AG04450 (cell line): ENCODE measurements around the gene DSP. TPM values are rescaled to one million over a fixed set of nuclear protein-coding genes. Genes with fewer than 3 reads are reported as not detected.

Source experiments
- CTCF ChIA-PET: fragments of 300-600, 350-600 bp; formaldehyde crosslinking; extraction: SDS; loops from one replicate; lab custom pipeline; 2022; ENCODE audit warnings: antibody characterized with exemption, inconsistent platforms; lab: Charles Lee
- POLR2A ChIA-PET: fragments of 350-600 bp; formaldehyde crosslinking; extraction: SDS; loops from one replicate; lab custom pipeline; 2021; ENCODE audit warnings: antibody characterized with exemption, inconsistent platforms; lab: Yijun Ruan, JAX
- DNase-seq: peaks from one replicate; pipeline ENCODE4 v3.0.0-alpha.2; 2011; ENCODE audit warnings: low read depth, low spot score
- H3K27ac ChIP-seq: one replicate; pipeline ENCODE4 v1.5.1; 2012; ENCODE audit warnings: low read depth, low read length, control low read depth
- H3K27me3 ChIP-seq: one replicate; pipeline ENCODE4 v1.6.0; 2012; ENCODE audit warnings: low read length; ENCODE audit not compliant: control insufficient read depth, insufficient read depth
- H3K4me3 ChIP-seq: 2 replicates; pipeline ENCODE4 v1.5.1; 2011; ENCODE audit warnings: mild to moderate bottlenecking, low read depth, low read length, control low read depth
- H3K9me3 ChIP-seq: 2 replicates; pipeline ENCODE4 v1.5.1; 2012; ENCODE audit warnings: low read length; ENCODE audit not compliant: control insufficient read depth, insufficient read depth
- CTCF ChIP-seq: IDR thresholded peaks from 2 replicates; pipeline ENCODE4 v1.5.1; 2011; ENCODE audit warnings: low read depth, low read length, control low read depth, inconsistent platforms
- polyA plus RNA-seq: library from polyadenylated mRNA; depleted of rRNA; stranded (reverse); fragments of >200 nt; gene quantifications from 2 replicates; pipeline ENCODE4 v1.2.3, GENCODE V29; 2011

The DSP gene
- polyA plus RNA-seq, 1 experiment, result 3.6 TPM

- TF ChIP-seq CTCF, result no peak
- Histone ChIP-seq H3K27me3 (peaks cover 8% of the 10 kb centered on the region), H3K9me3 (no peaks in the 10 kb centered on the region), H3K4me3 (no peak overlapping the region), H3K27ac (no peak overlapping the region)
- CTCF ChIA-PET, result interaction anchor here (0.6 kb wide), 1 partner anchor 79 kb away, joined by 3 read pairs; no protein-coding TSS in a partner anchor
- DNase-seq, result no peak
- POLR2A ChIA-PET, result no interaction called here
These were observed 29.2 kb upstream of the DSP start for GRCh38 chr6:7512320-7512719.

DNA sequence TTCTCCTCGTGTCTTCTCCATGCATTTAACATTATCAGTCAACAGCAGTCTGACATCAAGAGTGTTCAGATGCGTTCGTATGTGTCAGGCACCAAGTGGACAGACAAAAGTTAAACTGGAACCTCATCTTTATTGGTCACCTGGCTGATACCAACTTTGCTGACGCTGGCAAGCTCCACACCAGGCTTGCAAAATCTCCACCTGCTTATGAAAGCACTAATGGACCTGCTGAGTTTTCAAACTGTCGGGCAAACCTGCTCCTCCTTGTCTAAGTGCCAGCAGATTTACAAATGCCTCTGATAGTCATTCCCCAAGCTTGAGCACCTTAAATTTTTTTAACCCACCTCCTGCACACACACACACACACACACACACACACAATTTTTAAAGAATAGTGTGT, 27.9 kb upstream of the DSP start:
- ChIA-PET CTCF (no interaction called here), POLR2A (no interaction called here)
- peaks cover 8% of the 10 kb centered on the region for H3K27me3 ChIP-seq
- no peak for DNase-seq
- no peak for TF ChIP-seq CTCF
- no peak overlapping the region for H3K4me3 ChIP-seq
- no peak overlapping the region for H3K27ac ChIP-seq
- no peaks in the 10 kb centered on the region for H3K9me3 ChIP-seq

GRCh38 chr6:7515363-7515762, 26.1 kb upstream of the DSP start:
- Histone ChIP-seq H3K4me3 (no peak overlapping the region), H3K9me3 (no peaks in the 10 kb centered on the region), H3K27me3 (peaks cover 5% of the 10 kb centered on the region), H3K27ac (no peak overlapping the region)
- POLR2A ChIA-PET, result no interaction called here
- CTCF ChIA-PET, result no interaction called here
- no peak for TF ChIP-seq CTCF
- DNase-seq, result no peak

GRCh38 chr6:7518877-7519276, 22.6 kb upstream of the DSP start:
- DNase-seq, result no peak
- Histone ChIP-seq H3K9me3 (no peaks in the 10 kb centered on the region), H3K27me3 (peaks cover 3% of the 10 kb centered on the region), H3K27ac (no peak overlapping the region), H3K4me3 (no peak overlapping the region)
- no peak for TF ChIP-seq CTCF
- ChIA-PET CTCF (interaction anchor here (0.7 kb wide), 1 partner anchor 19 kb away, joined by 6 read pairs; no protein-coding TSS in a partner anchor), POLR2A (no interaction called here)

GRCh38 chr6:7522873-7523272, 18.6 kb upstream of the DSP start:
- ChIA-PET POLR2A (no interaction called here), CTCF (no interaction called here)
- no peak for TF ChIP-seq CTCF
- H3K9me3 ChIP-seq, result no peaks in the 10 kb centered on the region
- H3K4me3 ChIP-seq, result no peak overlapping the region
- no peaks in the 10 kb centered on the region for H3K27me3 ChIP-seq
- no peak for DNase-seq
- no peak overlapping the region for H3K27ac ChIP-seq
